HK-2 (cell line): ENCODE measurements around the gene MKX.
A peak's percentile ranks its signal among the peaks of the same experiment; 100 is the strongest.

Source experiments
- DNase-seq: peaks from one replicate; pipeline ENCODE4 v3.0.0-alpha.2; 2018; ENCODE audit not compliant: unreplicated experiment

The MKX gene

DNA sequence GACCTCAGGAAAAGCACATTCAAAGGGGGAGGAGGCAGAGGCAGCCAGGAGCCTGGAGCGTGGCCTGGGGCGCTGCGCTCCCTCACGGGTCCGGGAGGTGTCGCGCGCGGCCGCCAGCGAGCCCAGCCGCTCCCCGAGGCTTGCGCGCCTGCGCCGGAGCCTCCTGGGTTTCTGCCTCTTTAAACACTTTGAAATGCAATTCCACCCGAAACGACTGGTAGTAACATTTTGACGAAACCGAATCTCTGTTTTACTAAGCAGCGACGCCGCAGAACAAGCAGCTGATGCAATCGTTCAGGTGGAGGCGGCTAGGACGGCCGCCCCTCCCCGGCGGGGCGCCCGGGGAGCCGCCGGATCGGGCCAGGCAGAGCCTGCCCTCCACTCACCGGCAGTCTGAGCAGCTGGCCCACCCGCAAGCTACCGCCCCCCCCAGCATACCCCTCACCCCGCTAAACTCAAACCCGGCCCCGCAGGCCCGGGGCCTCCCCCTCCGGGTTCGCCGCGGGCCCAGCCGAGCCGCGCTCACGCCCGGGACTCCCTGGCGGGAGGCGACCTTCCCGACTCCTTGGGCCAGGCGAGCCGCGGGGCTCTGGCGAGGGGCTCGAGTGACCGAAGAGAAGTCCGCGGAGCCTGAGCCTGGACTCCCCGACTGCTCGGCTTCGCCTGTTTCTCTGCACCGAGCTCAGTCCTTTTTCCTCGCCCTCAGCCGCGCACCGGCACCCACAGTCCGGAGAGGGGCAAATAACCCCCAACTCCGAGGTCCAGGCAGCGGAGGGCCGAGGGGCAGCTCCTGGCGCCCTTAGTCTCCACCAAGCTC lies 3.2 kb downstream of the MKX start:
- peak; percentile 57 for DNase-seq

DNA sequence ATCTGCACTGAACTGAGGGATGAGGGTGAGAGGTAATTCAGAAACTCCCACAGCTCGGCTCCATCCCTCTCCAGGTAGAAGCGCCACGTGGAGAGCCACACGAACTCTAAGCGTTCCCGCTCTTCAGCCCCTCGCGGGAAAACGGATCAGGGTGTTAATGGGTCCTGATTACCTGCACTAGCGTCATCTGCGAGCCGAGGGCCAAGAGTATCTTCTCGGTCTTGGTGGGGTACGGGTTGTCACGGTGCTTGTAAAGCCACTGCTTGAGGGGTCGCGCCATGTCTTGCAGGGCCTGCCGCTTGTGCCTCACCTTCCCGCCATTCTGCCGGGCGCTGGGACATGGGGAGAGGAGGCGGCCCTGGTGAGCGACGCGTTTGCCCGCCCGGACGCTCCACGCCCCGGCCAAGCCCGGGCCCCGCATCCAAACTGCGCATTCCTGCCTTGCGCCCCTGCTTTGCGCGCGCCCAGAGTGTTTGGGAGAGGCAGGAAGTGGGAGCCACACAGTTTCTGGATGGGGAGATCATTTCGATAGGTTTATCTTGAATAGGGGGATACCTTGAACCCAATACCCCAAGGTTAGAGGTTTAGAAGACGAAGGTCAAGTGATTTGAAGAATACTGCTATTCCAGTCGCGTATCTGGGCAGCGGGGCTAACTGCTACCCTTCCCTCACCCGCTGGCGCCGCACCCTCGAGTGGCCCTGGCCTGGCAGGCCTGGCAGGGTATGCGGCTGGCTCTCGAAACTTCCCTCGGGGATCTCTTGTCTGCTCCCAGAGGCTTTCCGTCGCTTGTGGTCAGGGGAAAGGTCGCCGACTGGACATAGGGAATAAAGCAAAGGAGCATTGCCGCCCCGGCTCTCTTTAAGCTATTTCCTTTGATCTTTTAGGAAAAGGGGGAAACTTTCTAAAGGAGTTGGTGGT lies 4.2 kb downstream of the MKX start:
- DNase-seq = no peak

DNA sequence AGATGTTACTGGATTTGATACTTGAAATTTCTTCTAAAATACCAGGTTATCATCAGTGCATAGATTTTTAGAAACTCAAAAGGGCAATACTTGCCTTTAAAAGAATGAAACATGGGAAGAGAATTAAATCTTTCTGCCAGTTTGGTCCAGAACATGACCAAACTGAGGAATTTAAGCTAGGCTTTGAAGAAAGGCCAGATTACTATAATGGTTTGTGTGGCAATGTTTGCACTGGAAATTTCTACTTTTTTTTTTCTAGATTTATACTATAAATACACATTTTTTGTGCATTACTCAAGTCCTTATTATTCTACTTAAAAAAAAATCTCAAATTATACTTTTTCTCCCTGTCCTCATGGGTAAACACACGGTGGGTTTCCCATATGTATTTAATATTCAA lies 9.2 kb downstream of the MKX start:
- no peak for DNase-seq

DNA sequence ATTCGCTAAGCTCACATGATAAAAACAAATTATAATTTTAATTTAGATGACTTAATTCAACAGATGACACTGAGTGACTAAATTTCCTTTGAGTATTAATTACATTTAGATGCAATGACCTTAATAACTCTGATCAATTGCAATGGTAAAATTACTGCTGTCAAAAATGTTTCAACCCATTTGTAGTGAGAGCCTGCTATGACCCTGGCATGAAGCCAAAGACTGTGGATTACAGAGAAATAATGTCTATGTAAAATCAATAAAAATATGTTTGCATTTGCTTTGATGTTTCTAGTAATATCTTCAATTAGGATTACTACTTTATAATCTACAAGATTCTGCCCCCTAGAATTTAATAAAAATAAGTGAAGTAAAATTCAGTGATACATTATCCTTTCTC lies 15.6 kb downstream of the MKX start:
- no peak for DNase-seq

DNA sequence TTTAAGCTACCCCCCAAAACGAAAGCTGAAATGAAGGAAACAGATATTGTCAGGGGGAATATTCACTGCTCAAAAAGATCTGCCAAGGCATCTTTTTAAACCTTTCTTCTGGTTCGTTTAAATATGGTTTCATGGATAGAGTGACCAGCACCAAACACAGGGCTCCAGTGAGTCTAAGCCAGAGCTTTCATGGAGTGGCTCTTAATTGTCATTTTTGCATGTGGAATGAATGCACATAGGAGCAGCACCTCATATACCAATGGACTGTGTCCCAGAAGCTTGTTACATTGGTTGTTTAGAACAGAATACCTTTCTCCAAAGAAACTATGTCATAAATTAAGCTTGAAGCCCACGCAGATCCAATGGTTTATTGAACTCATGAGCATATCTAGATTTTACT lies 17.3 kb downstream of the MKX start:
- DNase-seq = no peak

DNA sequence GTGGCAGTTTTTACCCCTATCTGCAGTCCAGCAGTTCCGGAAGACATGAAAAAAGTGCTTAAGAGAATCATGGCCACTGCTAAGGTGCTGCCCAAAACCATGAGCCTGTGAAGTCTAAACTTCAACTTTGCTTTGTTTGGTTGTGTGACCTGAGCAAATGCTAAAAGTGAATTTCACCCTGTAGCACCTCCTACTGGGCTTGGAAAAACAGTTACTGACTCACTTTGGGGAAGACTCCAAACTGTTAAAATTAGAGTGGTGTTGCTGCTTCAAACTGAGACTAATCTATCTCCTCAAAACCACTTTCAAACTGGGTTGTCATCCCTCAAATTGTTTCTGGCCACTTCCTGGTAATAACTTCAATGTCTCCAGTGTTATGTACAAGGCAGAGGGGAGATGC lies 21.3 kb downstream of the MKX start:
- DNase-seq = no peak

DNA sequence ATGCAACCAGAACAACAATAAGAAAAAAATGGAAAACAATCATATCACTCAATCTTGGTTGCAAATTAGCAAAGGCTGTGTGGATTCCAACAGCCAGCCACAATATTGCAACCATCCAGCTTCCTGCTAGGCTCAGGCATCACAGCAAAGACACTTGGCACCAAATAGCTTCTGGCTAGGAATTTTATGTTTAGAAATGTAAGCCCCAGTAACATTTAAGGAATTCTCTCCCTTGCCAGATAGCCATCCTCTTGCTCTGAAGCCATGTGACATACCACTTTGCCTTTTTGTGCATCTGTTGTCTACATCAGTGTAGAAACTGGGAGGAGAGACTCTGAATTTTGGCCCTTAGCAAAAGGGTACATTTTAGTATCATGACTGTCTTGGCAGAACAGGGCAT lies 22.2 kb downstream of the MKX start:
- no peak for DNase-seq

DNA sequence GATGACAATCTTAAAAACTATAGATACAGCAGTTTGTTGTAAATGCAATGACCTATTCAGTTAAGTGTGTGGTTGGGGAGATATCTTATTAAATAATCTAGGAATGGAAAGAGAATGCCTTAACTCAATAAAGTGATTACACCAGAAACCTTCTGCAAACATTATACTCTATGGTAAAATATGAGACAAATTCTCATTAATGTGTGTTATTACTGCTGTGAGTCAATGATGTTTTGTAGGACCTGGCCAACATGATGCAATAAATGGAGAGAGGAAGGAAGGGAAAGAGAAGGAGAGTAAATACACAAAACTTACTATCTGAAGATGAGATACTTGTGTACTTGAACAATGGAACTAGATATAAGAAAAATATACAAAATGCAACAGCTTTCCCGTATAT lies 25.1 kb downstream of the MKX start:
- no peak for DNase-seq

DNA sequence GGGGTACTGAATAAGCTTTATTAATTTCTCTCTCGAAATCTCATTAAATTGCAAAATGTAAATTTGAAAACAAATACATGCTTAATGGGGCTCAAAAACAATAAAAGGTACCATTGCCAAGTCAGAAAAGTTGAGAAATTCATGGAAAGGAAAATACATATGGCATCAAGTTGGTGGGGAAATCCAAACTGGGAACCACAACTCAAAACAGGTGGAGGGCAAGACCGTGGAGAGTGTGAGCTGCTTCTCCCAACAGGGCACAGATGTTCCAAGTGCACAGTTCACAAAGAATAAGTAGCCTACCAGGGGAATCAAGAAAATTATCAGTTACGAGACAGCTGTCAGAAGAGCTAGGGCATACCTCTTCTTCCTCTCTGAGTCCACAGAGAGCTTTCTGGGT lies 26.6 kb downstream of the MKX start:
- DNase-seq = no peak

DNA sequence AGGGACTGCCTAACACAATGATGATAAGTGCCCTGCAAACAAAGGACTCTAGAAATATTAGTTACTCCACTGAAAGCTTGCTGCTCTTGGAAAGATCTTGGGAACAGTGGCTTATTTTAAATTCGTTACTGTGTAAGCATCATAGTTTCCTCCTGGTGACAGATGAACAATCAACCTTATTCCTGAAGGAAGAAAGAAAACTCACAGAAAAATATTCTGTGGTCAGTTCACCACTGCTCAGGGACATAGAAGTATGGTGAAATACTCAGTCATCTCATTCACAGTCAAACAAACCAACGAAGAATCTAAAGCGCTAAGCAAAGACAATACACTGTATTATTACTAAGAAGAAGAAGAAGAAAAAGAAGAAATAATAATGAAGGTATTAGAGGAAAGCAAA lies 27.8 kb downstream of the MKX start:
- DNase-seq = no peak

DNA sequence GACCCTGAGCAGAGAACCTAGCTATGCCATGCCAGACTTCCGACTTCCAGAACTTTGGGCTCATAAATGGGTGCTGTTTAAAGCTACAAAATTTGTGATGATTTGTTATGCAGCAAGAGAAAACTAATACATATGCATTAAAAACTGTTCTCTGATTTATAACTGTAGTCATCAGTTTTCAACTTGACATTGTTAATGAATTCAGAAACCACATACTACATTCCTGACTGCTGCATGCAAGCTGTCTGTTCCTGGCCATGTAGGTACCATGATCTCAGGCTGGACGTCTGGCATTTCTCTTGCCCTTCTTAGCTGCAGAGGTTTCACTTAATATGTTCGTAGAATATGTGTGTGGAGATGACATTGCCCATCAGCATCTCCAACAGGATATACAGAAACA lies 28.4 kb downstream of the MKX start:
- DNase-seq = no peak

DNA sequence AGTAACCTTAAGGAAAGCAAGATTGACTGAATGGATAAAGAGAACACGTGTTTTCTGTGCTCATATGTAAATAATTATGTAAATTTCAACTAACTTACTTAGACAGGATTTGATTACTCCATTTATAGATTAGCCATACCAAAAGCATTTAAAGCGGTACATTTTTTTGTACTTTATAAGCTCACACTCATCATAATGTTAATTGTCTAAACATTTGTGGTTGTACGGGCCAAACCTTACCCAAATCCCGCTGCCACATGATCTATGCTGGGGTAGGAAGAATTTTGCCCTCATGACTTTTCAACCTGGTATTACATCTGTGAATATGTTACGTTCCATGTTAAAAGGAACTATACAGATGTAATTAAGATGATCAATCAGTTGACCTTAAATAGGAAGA lies 29.1 kb downstream of the MKX start:
- no peak for DNase-seq

DNA sequence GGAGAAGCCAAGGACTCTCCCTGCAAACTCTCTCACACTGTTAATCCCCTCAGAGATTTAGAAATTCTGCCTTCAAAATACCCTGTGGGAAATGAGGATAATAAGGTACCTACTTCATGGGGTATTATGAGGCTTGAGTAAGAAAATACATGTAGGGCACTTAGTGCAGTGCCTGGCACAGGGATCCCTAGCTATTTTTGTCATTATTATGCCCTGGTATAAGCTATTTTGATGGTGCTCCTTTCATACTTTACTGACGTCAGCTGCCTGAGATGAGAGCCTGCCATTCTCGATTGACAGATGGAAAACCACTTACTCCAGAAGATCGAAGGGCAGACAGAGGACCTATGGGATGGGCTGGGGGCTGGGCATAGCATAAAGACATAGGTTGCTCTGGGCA lies 30.1 kb downstream of the MKX start:
- DNase-seq = no peak

DNA sequence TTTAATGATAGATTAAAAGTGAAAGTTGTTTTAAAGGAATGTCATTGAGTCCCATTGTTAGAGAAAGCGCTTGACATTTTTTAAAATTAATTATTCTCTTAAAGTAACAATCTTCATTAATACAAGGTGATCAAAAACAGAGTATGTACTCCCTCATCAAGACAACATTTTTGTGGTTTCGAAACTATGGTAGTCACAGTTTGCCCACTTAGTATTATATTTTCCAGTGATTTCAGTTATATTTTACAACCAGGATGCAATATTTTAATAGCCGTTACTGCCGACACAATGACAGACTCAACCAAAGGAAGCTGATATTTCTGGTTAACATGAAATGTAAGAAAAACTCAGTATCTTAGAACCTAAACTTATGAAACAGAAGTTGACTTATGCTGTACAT lies 31.3 kb downstream of the MKX start:
- DNase-seq = no peak

DNA sequence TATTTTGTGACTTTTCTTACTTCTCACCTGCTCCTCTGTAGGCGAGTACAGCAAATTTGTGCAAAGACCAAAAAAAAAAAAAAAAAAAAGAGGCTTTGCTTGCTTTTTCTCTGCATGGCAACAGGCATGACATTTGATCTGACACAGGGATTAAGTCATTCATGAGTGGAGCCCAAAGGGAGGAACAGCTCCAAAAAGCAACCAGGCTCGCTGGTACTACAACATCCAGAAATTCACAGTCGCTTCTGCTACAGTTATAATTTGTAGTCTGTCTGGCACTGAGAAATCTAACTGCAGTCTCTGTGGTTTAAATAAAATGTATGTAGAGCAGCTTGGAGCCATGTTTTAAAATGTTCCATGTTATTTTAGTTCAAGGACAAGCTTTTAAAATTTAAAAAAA lies 31.7 kb downstream of the MKX start:
- no peak for DNase-seq

DNA sequence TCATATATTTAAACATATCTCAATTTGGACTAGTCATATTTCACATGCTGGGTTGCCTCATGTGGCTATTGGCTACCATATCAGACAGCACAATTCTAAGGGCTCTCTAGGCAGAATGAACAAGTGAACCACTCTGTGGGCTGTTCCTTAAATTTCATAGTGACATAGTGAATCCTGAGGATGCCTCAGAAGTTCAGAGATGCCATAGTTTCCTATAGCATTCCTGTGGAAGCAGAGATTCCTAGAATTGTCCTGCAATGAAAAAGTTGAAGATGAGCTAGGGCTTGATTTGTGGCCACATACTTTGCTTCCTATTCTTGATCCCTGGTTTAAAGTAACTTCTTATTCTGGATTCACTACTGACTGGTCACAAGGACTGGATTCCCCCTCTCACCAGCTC lies 35.6 kb downstream of the MKX start:
- no peak for DNase-seq

DNA sequence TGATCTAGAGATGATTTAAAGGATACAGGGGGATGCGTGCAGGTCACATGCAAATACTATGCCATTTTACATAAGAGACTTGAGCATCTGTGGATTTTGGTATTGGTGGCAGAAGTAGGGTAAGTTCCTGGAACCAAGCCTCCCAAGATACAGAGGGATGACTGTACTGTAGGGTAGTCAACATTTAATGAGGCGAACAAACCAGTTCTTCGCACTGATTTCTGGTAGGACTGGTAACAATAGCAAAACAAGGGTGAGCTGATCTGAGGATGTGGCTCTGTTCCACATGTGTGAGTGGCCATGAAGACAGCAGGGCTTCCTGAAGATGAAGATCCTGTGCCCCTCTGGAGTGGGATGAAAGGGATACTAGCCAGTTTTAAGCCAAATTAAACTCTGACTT lies 36.3 kb downstream of the MKX start:
- no peak for DNase-seq

DNA sequence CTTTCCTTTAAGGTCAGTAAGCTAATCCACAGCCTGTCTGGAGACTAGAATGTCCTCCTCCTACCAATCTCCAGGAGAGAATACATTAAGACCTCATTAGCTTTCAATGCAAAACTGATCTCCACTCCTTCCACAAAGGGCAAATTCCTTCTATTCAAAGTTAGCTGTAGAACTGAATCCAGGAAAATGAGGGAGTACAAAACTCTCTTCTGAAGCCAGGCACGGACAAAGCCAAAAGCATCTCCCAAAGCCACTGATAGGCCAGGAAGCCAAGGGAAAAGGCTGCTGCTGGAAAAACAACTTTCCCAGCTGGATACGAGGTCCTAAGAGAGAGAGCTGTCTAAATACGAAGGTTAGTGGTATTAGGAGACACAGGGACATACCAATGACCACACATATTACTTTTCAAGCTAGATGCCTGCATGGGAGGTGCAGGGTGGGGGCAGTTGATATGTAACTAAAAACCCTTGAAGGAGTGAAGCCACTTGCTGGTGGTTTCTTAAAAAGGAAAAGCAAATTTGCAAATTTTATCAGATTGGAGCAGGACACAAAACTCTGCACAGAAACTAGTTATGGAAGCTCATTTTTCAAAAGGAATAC lies 43.6 kb downstream of the MKX start:
- no peak for DNase-seq

DNA sequence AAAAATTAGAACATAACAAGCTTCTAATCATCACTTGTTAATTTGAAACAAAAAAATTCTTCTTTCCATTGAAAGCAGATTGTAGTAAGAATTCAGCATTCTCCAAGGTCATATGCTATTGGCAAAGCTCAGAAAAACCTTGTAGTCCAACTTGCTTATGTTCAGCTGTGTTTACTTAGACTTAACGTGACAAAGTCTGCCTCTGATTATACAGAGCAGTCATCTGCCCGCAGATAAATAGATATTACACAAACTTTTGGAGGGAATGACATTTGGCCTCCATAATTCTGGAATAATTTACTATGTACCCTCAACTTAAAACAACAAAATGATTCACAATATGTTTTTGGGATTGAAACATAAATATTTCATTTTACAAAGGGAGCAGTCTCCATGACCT lies 45.8 kb downstream of the MKX start:
- DNase-seq = no peak

DNA sequence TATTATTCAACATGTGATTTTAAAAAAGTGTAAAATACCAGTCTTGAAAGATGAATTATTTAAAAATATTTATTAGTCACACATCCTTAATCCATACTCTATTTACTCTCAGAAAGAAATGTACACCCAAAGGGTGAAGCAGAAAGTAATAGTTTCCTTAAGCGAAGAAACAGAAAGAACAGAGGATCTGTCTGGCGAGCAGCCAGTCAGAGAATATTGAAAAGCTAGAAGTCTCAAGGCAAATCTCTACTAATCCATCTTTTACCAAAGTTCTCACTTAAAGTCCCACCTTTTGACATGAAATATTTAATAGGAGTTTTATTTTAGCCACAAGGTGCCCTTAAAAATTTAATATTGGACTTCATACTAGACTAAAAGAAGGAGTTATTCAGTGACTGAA lies 46.7 kb downstream of the MKX start:
- no peak for DNase-seq

DNA sequence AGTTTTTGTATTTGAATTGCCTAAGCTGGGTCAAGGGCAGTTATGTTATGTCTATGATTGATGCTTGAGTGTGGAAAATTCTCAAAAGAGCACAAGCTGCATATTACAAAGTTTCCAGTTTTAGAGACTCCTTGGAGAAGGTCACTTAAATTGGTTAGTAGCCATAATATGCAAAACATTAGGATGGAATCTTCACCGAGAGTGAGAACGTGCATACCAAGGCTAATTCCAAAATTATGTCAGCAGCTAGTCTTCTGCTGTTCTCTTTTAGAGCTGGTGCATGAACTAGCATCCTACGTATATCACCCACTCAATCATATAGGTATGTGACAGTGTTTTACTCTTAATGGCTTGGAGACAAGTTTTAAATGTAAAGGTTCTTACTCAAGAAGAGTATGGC lies 49.2 kb downstream of the MKX start:
- DNase-seq = no peak

DNA sequence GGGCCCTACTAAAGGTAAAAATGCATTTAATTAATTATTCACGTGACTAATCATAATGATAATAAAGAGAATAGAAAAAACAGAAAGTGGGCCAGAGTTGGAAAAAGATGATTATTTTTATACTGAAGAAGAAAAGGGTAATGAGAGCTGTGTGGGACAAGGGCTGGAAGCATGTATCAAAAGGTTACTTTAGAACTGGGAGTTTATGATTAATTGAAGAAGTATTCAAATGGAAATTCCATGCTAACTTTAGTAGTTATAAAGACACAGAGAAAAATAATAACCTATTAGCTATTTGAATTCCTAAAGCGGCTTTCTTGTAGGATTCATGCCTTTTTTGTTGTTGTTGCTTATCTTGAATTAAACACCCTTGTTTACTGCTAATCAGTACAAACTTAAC lies 49.9 kb downstream of the MKX start:
- DNase-seq = no peak

DNA sequence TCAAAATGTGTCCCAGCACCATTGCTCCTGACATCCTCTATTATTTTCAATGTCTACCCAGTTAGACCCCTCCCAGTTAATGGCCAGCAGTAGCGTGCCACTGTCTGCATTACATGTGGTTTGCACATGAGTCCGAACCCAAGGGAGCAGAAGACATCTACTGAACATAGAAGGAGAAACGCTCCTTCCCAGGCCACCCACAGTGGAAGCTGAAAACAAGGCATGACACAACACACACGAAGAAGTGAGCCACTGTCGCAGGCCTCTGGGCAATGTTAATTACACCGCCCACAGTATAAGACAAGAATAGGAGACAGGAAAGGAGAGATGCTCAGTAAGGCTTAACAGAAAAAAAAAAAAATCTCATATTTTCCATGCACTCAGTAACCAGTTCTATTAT lies 50.5 kb downstream of the MKX start:
- no peak for DNase-seq
